ENCODE results near the gene LY6G6C.

The LY6G6C gene

GRCh38 chr6:31676904-31677303, 44.6 kb downstream of the LY6G6C start:
- no peak for DNase-seq

GRCh38 chr6:31676322-31676903, 45.1 kb downstream of the LY6G6C start:
- no peak for DNase-seq

GRCh38 chr6:31669676-31670075, 51.9 kb downstream of the LY6G6C start, which contains the start of gene LY6G5B:
LY6G5B (plus strand) TSS chr6:31669976; CDS start chr6:31670951, 975 bp downstream.
- DNase-seq, result no peak

All from eye (tissue), 1 donor.